Body of pancreas (tissue), 4 donors: ENCODE measurements around the gene HSPA14. TPM values are rescaled to one million over a fixed set of nuclear protein-coding genes. Genes with fewer than 3 reads are reported as not detected.
A peak's percentile ranks its signal among the peaks of the same experiment; 100 is the strongest.

Experiments used
- ATAC-seq: fragments of 150-250 bp; one replicate; pipeline ENCODE4 v1.9.1; 2016
- DNase-seq, 4 donors: peaks; one replicate each; pipeline ENCODE4 v3.0.0-alpha.2; 2019
- H3K27ac ChIP-seq, 4 donors: fragments of 200-600 bp; sonication (generic); 1 replicate in 3 of 4; 2 replicates in 1 of 4; pipeline versions ENCODE4 v1.5.1 to v1.6.1; 2016 to 2019; ENCODE audit warnings: mild to moderate bottlenecking in 1 of 4, mixed read lengths in 1 of 4, moderate library complexity in 1 of 4
- H3K27me3 ChIP-seq, 2 donors: fragments of 200-600 bp; sonication (generic); one replicate each; pipeline ENCODE4 v1.6.0; 2016; ENCODE audit warnings: mild to moderate bottlenecking in 1 of 2
- H3K36me3 ChIP-seq, 2 donors: fragments of 200-600 bp; sonication (generic); replicated peaks in 1 of 2; 2 replicates each; pipeline ENCODE4 v1.5.1; 2016; ENCODE audit warnings: low read depth in 2 of 2; ENCODE audit not compliant: insufficient read depth in 1 of 2
- H3K4me1 ChIP-seq: fragments of 200-600 bp; sonication (generic); one replicate; pipeline ENCODE4 v1.6.0; 2016
- H3K4me3 ChIP-seq, 2 donors: fragments of 200-600 bp; sonication (generic); 1 replicate in 1 of 2; 2 replicates in 1 of 2; pipeline ENCODE4 v1.5.1; 2016 to 2019
- H3K9me3 ChIP-seq, 3 donors: fragments of 200-600 bp; sonication (generic); 1 replicate in 2 of 3; 2 replicates in 1 of 3; pipeline ENCODE4 v1.5.1; 2016
- CTCF ChIP-seq, 7 experiments: fragments of 450-650 bp in 4 of 7; fragments of 200-600 bp in 3 of 7; sonication (generic) in 3 of 7; IDR thresholded peaks; one replicate each; pipeline ENCODE4 v1.5.1; 2016 to 2019; ENCODE audit warnings: antibody characterized with exemption in 7 of 7
- POLR2A ChIP-seq, 3 donors: fragments of 450-650 bp; IDR thresholded peaks; one replicate each; pipeline ENCODE4 v1.6.1; 2016; ENCODE audit warnings: antibody characterized with exemption in 3 of 3, mild to moderate bottlenecking in 2 of 3
- WGBS, 2 donors: methylation state at CpG; one replicate each; pipeline ENCODE4 v1.1.5; 2017; 5-methylcytosine and 5-hydroxymethylcytosine counted together
- intact Hi-C: fragments of 100-400 bp; cut with DNase I; formaldehyde crosslinking; loops from one replicate; pipeline ENCODE4 v1.15.1; 2023
- total RNA-seq, 2 donors: library from RNA; depleted of rRNA; stranded (reverse); fragments of >200 nt; gene quantifications; one replicate each; pipeline ENCODE4 v1.1.0, GENCODE V29; 2016

The HSPA14 gene
- total RNA-seq, 2 donors from 2014 or later: 6.6 to 7.8 TPM

DNA sequence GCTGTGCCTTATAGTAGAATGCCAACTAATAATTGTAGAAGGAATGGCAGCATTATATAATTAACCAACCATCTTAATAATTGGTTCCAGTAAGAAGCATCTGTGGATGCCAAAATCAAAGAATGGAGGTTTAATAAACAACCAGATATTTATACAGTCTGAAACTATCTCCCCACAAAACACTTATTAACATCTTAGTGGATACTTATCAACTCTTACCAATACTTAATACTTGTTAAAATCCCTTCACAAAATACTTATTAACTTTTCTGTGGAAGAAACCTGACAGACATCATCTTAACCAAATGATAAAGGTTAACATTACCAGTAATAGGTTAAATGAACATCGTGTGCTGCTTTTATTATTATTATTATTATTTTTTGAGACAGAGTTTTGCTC is 34.3 kb upstream of the HSPA14 start:
- no peaks in the 10 kb centered on the region for H3K4me1 ChIP-seq
- no peak for ATAC-seq
- no peaks in the 10 kb centered on the region for H3K9me3 ChIP-seq
- no peaks in the 10 kb centered on the region for H3K27me3 ChIP-seq
- intact Hi-C loops: no loop called here
- no peak overlapping the region for H3K27ac ChIP-seq
- TF ChIP-seq CTCF (IDR thresholded peaks at IDR 0.05) (no peak), POLR2A (IDR thresholded peaks at IDR 0.05) (no peak)
- H3K4me3 ChIP-seq: no peak overlapping the region
- WGBS, 2 donors: 35 to 74% methylated on average over 1 of the region's 1 CpG
- no peaks in the 10 kb centered on the region for H3K36me3 ChIP-seq
- DNase-seq: no peak

- intact Hi-C loops: no loop called here
- 73 to 76% methylated on average over 3 of the region's 3 CpGs for WGBS, 2 donors
Measured at GRCh38 chr10:14806318-14806717, 31.8 kb upstream of the HSPA14 start.

DNA sequence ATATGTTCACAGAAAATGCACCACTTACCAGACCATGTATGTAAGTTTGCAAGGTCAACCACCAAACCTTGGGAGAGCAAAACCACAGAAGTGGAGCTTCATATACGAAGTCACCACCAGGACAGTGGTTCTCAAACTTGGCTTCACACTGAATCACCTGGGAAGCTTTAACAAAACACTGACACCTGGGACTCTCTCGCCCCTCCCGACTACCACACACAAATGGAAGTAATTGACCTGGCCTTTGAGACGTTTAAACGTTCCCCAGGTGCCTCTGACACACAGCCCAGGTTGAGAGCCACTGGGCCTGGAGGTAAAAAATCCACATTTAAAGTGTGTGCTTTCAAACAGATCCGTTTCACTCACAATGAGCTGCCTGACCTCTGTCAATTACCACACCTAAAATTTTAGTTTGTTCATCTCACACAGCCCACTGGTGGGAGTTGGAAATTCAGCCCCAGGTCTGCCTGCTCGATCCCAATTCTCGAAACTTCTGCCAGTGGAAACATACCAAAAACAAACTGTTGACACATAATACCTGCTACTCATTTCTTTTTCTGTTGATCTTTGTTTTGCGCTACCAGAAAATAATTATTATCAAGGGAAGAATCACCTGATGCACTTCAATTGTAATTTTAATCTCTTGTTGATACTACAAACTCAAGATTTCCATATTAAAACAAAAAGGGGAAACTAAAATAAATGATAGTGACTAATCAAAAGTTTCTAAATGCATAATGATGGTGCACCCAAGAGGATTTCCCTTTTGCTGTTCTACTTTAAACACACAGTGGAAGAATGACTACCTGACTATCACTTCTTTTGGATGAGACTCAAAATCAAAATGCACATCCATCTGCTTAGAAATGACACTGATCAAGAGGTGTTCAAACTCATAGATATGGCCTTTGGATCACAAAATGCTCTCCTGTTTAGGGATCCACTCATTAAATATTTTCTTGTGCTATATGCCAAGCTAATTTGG is 26.8 kb upstream of the HSPA14 start:
- 44 to 59% methylated on average over 9 of the region's 9 CpGs for WGBS, 2 donors
- no peak overlapping the region for H3K27ac ChIP-seq
- no peaks in the 10 kb centered on the region for H3K36me3 ChIP-seq
- no peaks in the 10 kb centered on the region for H3K9me3 ChIP-seq
- intact Hi-C loops: no loop called here
- no peak overlapping the region for H3K4me3 ChIP-seq
- TF ChIP-seq POLR2A (IDR thresholded peaks at IDR 0.05): no peak
- peak in 1 of 7 experiments; percentile 18 for TF ChIP-seq CTCF (IDR thresholded peaks at IDR 0.05)
- ATAC-seq (no peak), DNase-seq (no peak)
- H3K27me3 ChIP-seq: no peaks in the 10 kb centered on the region
- no peaks in the 10 kb centered on the region for H3K4me1 ChIP-seq

More at GRCh38 chr10:14806318-14806717, 31.8 kb upstream of the HSPA14 start:
- Histone ChIP-seq H3K4me1 (no peaks in the 10 kb centered on the region), H3K9me3 (no peaks in the 10 kb centered on the region), H3K36me3 (no peaks in the 10 kb centered on the region), H3K27me3 (no peaks in the 10 kb centered on the region), H3K27ac (no peak overlapping the region), H3K4me3 (no peak overlapping the region)
- no peak for TF ChIP-seq POLR2A (IDR thresholded peaks at IDR 0.05)
- no peak for TF ChIP-seq CTCF (IDR thresholded peaks at IDR 0.05)
- ATAC-seq (no peak), DNase-seq (no peak)

- TF ChIP-seq CTCF (IDR thresholded peaks at IDR 0.05): no peak
- no peak for TF ChIP-seq POLR2A (IDR thresholded peaks at IDR 0.05)
- Histone ChIP-seq H3K36me3 (no peaks in the 10 kb centered on the region), H3K4me3 (no peak overlapping the region), H3K4me1 (no peaks in the 10 kb centered on the region), H3K9me3 (no peaks in the 10 kb centered on the region), H3K27me3 (no peaks in the 10 kb centered on the region), H3K27ac (no peak overlapping the region)
- 89 to 98% methylated on average over 3 of the region's 3 CpGs for WGBS, 2 donors
- ATAC-seq (no peak), DNase-seq (no peak)
- intact Hi-C loops: no loop called here
Measured at GRCh38 chr10:14812271-14812670, 25.8 kb upstream of the HSPA14 start.
